H1 (cell line): ENCODE results near the gene KRTAP12-2. TPM values are rescaled to one million over a fixed set of nuclear protein-coding genes. Genes with fewer than 3 reads are reported as not detected.
"Not testable (repeated sequence)": the region's sequence is repeated elsewhere in the genome, so short reads cannot be mapped to it uniquely, and the experiment has no call there.

Experiments used
- CTCF ChIA-PET: fragments of 300-600 bp; sonication (Branson Sonifier 250); formaldehyde crosslinking; loops from one replicate; lab custom pipeline; 2021; ENCODE audit not compliant: partially characterized antibody; lab: Charles Lee
- POLR2A ChIA-PET: fragments of 300-600 bp; sonication (Branson Sonifier 250); formaldehyde crosslinking; loops from one replicate; lab custom pipeline; 2021; ENCODE audit warnings: inconsistent platforms; ENCODE audit not compliant: partially characterized antibody; lab: Charles Lee
- DNase-seq, 2 experiments: peaks; one replicate each; pipeline versions ENCODE4 v3.0.0 to v3.0.0-alpha.2; 2010 to 2022; ENCODE audit warnings: low spot score in 2 of 2, low read depth in 1 of 2, mixed read lengths in 1 of 2
- FAIRE-seq: peaks from 2 replicates; lab custom pipeline; 2011; peaks lifted over from hg19 to GRCh38; lab: Jason Lieb, UNC
- H2AFZ ChIP-seq: 2 replicates; pipeline ENCODE4 v1.8.1; 2012; ENCODE audit warnings: low read length, inconsistent platforms
- H2AK5ac ChIP-seq: 2 replicates; pipeline ENCODE4 v1.6.1; 2013; ENCODE audit warnings: low read depth, low read length
- H2BK120ac ChIP-seq: replicated peaks from 2 replicates; pipeline ENCODE3; 2013; ENCODE audit warnings: low read depth, low read length, inconsistent platforms
- H2BK12ac ChIP-seq: 2 replicates; pipeline ENCODE4 v1.6.1; 2013; ENCODE audit warnings: low read depth, low read length
- H2BK15ac ChIP-seq: 2 replicates; pipeline ENCODE4 v1.6.1; 2013; ENCODE audit warnings: low read length
- H2BK20ac ChIP-seq: 2 replicates; pipeline ENCODE4 v1.6.1; 2013; ENCODE audit warnings: low read length
- H2BK5ac ChIP-seq: 2 replicates; pipeline ENCODE4 v1.6.1; 2013; ENCODE audit warnings: low read depth, low read length
- H3K14ac ChIP-seq: 2 replicates; pipeline ENCODE4 v1.6.1; 2013; ENCODE audit warnings: inconsistent platforms; ENCODE audit not compliant: insufficient read length
- H3K18ac ChIP-seq: 2 replicates; pipeline ENCODE4 v1.6.1; 2013; ENCODE audit warnings: low read length; ENCODE audit errors: extremely low read depth
- H3K23ac ChIP-seq: 2 replicates; pipeline ENCODE4 v1.6.1; 2013; ENCODE audit warnings: inconsistent platforms; ENCODE audit not compliant: insufficient read length
- H3K23me2 ChIP-seq: 2 replicates; pipeline ENCODE4 v1.6.1; 2013; ENCODE audit warnings: low read depth, low read length
- H3K27ac ChIP-seq: 2 replicates; pipeline ENCODE4 v1.6.1; 2011; ENCODE audit warnings: low read depth, low read length, inconsistent platforms
- H3K27me3 ChIP-seq, 4 experiments: replicated peaks in 1 of 4; 1 replicate in 1 of 4; 2 replicates in 3 of 4; pipeline versions ENCODE4 v1.6.1 to v1.8.1; 2011 to 2013; ENCODE audit warnings: low read length in 3 of 4, mild to moderate bottlenecking in 3 of 4, inconsistent platforms in 2 of 4, mixed read lengths in 2 of 4, moderate library complexity in 1 of 4; ENCODE audit not compliant: control insufficient read depth in 3 of 4, insufficient read depth in 3 of 4; ENCODE audit errors: extremely low read depth in 1 of 4
- H3K36me3 ChIP-seq, 4 experiments: 2 replicates each; pipeline versions ENCODE4 v1.6.1 to v1.8.1; 2011 to 2013; ENCODE audit warnings: mild to moderate bottlenecking in 4 of 4, low read length in 3 of 4, moderate library complexity in 2 of 4, control low read depth in 1 of 4, inconsistent platforms in 1 of 4; ENCODE audit not compliant: insufficient read depth in 4 of 4, control insufficient read depth in 2 of 4
- H3K4ac ChIP-seq: replicated peaks from 2 replicates; pipeline ENCODE3; 2013; ENCODE audit warnings: low read length, low read depth, mixed read lengths, inconsistent platforms; ENCODE audit not compliant: insufficient read length
- H3K4me1 ChIP-seq, 4 experiments: replicated peaks in 1 of 4; 1 replicate in 1 of 4; 2 replicates in 3 of 4; pipeline versions ENCODE4 v1.6.1 to v1.8.1; 2011 to 2013; ENCODE audit warnings: low read length in 3 of 4, inconsistent platforms in 2 of 4, mixed read lengths in 1 of 4; ENCODE audit not compliant: insufficient read depth in 4 of 4, control insufficient read depth in 3 of 4
- H3K4me2 ChIP-seq, 2 experiments: 2 replicates each; pipeline versions ENCODE4 v1.6.1 to v1.8.1; 2011 to 2013; ENCODE audit warnings: low read depth in 2 of 2, low read length in 2 of 2, control low read depth in 1 of 2, inconsistent platforms in 1 of 2, mild to moderate bottlenecking in 1 of 2; ENCODE audit not compliant: insufficient read depth in 1 of 2
- H3K4me3 ChIP-seq, 4 experiments: fragments of 200-600, 300-600 bp in 1 of 4; sonication (generic), shearing (Covaris generic), sonication (Bioruptor Twin) in 1 of 4; 2 replicates each; pipeline versions ENCODE4 v1.5.1 to v1.8.1; 2011 to 2016; ENCODE audit warnings: low read length in 4 of 4, low read depth in 3 of 4, control low read depth in 2 of 4, inconsistent platforms in 2 of 4, mild to moderate bottlenecking in 2 of 4, mixed read lengths in 1 of 4, moderate library complexity in 1 of 4; ENCODE audit not compliant: insufficient read depth in 2 of 4; ENCODE audit errors: extremely low read depth in 1 of 4
- H3K56ac ChIP-seq: replicated peaks from 2 replicates; pipeline ENCODE3; 2013; ENCODE audit warnings: low read depth, mild to moderate bottlenecking, mixed read lengths, low read length, inconsistent platforms; ENCODE audit not compliant: insufficient read length
- H3K79me1 ChIP-seq: 2 replicates; pipeline ENCODE4 v1.6.1; 2013; ENCODE audit warnings: low read depth, low read length, control low read depth
- H3K79me2 ChIP-seq, 2 experiments: 2 replicates each; pipeline versions ENCODE4 v1.6.1 to v1.8.1; 2012 to 2013; ENCODE audit warnings: low read length in 2 of 2, mild to moderate bottlenecking in 2 of 2, inconsistent platforms in 1 of 2; ENCODE audit not compliant: insufficient read depth in 2 of 2, control insufficient read depth in 1 of 2
- H3K9ac ChIP-seq, 4 experiments: replicated peaks in 1 of 4; 1 replicate in 1 of 4; 2 replicates in 3 of 4; pipeline versions ENCODE4 v1.6.1 to v1.8.1; 2011 to 2013; ENCODE audit warnings: low read depth in 3 of 4, low read length in 3 of 4, control low read depth in 2 of 4, mild to moderate bottlenecking in 2 of 4, moderate library complexity in 2 of 4, inconsistent platforms in 1 of 4; ENCODE audit errors: extremely low read depth in 1 of 4
- H3K9me3 ChIP-seq, 2 experiments: 2 replicates each; pipeline versions ENCODE4 v1.6.1 to v1.8.1; 2012 to 2013; ENCODE audit warnings: mild to moderate bottlenecking in 2 of 2, moderate library complexity in 2 of 2, control low read depth in 1 of 2, inconsistent platforms in 1 of 2, low read depth in 1 of 2, low read length in 1 of 2, mixed read lengths in 1 of 2; ENCODE audit not compliant: insufficient read depth in 2 of 2
- H4K20me1 ChIP-seq, 2 experiments: replicated peaks in 1 of 2; 2 replicates each; pipeline versions ENCODE3 to v1.8.1; 2011 to 2013; ENCODE audit warnings: inconsistent platforms in 2 of 2, low read length in 2 of 2, mild to moderate bottlenecking in 1 of 2; ENCODE audit not compliant: insufficient read depth in 2 of 2, control insufficient read depth in 1 of 2
- H4K5ac ChIP-seq: 2 replicates; pipeline ENCODE4 v1.6.1; 2013; ENCODE audit warnings: low read length, low read depth, mixed read lengths, inconsistent platforms; ENCODE audit not compliant: insufficient read length
- H4K8ac ChIP-seq: 2 replicates; pipeline ENCODE4 v1.8.0; 2013; ENCODE audit warnings: mild to moderate bottlenecking, moderate library complexity, low read length, inconsistent platforms; ENCODE audit not compliant: insufficient read depth; ENCODE audit errors: extremely low read depth
- H4K91ac ChIP-seq: replicated peaks from 2 replicates; pipeline ENCODE3; 2013; ENCODE audit warnings: low read length, mixed read lengths, inconsistent platforms; ENCODE audit not compliant: insufficient read length
- KDM1A ChIP-seq: fragments of 200-600, 300-600 bp; sonication (generic); IDR thresholded peaks from 2 replicates; pipeline ENCODE4 v1.7.1; 2016; ENCODE audit warnings: mild to moderate bottlenecking, low read length, borderline replicate concordance
- WGBS, 2 experiments: shearing (Covaris generic) in 1 of 2; methylation state at CpG; one replicate each; pipeline versions ENCODE4 v1.1.6 to v1.1.7; 2013 to 2015; ENCODE audit warnings: low lambda C conversion rate in 2 of 2, mixed read lengths in 2 of 2, inconsistent platforms in 1 of 2, low coverage in 1 of 2, missing lambda C conversion rate in 1 of 2; ENCODE audit not compliant: insufficient replicate concordance in 2 of 2, insufficient coverage in 1 of 2, insufficient read length in 1 of 2; ENCODE audit errors: extremely low coverage in 1 of 2, missing lambda C conversion rate in 1 of 2; 5-methylcytosine and 5-hydroxymethylcytosine counted together
- polyA plus RNA-seq, 7 experiments: library from polyadenylated mRNA; depleted of rRNA in 3 of 7; stranded (reverse) in 5 of 7; unstranded in 2 of 7; fragments of >200 nt in 5 of 7; fragments of 200-250 nt in 2 of 7; gene quantifications; 1 replicate in 5 of 7; 2 replicates in 1 of 7; 4 replicates in 1 of 7; pipeline versions ENCODE4 v1.2.1 to v1.2.3, GENCODE V29; 2011 to 2013; ENCODE audit warnings: missing spikeins in 2 of 7, mixed read lengths in 2 of 7
- total RNA-seq: library from RNA; stranded (reverse); fragmentation: NEBNext Ultra II Directional; extraction: Animal tissue kit (Norgen Biotek cat#: 25700); gene quantifications from 2 replicates; pipeline ENCODE4 v1.2.1, GENCODE V29; 2021

The KRTAP12-2 gene
- total and polyA plus RNA-seq, 2 of the 8 experiments (the other 6 are each of a cell fraction or from before 2014, with no cell fraction given) = 0.50 TPM; not detected in 1

DNA sequence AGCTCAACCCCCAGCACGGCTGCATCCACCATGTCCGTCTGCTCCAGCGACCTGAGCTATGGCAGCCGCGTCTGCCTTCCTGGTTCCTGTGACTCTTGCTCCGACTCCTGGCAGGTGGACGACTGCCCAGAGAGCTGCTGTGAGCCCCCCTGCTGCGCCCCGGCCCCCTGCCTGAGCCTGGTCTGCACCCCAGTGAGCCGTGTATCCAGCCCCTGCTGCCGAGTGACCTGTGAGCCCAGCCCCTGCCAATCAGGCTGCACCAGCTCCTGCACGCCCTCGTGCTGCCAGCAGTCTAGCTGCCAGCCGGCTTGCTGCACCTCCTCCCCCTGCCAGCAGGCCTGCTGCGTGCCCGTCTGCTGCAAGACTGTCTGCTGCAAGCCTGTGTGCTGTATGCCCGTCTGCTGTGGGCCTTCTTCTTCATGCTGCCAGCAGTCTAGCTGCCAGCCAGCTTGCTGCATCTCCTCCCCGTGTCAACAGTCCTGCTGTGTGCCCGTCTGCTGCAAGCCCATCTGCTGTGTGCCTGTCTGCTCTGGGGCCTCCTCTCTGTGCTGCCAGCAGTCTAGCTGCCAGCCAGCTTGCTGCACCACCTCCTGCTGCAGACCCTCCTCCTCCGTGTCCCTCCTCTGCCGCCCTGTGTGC, 30.6 kb upstream of the KRTAP12-2 start, which contains the start of gene KRTAP10-12:
KRTAP10-12 (plus strand) TSS at position 1 of the 639 bp plus-strand sequence; CDS start at position 31, 30 bp downstream.
- not testable (repeated sequence) for H3K27ac ChIP-seq, FAIRE-seq, DNase-seq, H3K23ac ChIP-seq, H2AFZ ChIP-seq, H3K79me1 ChIP-seq, H3K36me3 ChIP-seq, H4K20me1 ChIP-seq, H3K14ac ChIP-seq, H3K56ac ChIP-seq, H2BK120ac ChIP-seq, H3K79me2 ChIP-seq, H3K9me3 ChIP-seq, H3K4ac ChIP-seq, H3K23me2 ChIP-seq, H3K27me3 ChIP-seq, H3K4me3 ChIP-seq, H3K9ac ChIP-seq
- H2BK5ac ChIP-seq = peak within 1 kb of the TSS; percentile 71; the same call in 1 of the 2 replicates
- H3K4me2 ChIP-seq = peak within 1 kb of the TSS; percentile 2 to 21; a peak in 3 of 4 replicates
- 0 out of 2 replicates have a peak, but pooled peaks have one; percentile 24 for TF ChIP-seq KDM1A
- H2BK12ac ChIP-seq = peak within 1 kb of the TSS; percentile 80; the same call in 1 of the 2 replicates
- H3K18ac ChIP-seq = peak within 1 kb of the TSS; percentile 95
- peak within 1 kb of the TSS; percentile 35; the same call in 1 of the 2 replicates for H4K8ac ChIP-seq
- peak within 1 kb of the TSS; percentile 61 for H2BK20ac ChIP-seq
- H4K91ac ChIP-seq = peak within 1 kb of the TSS; percentile 59
- CTCF ChIA-PET = interaction anchor here (0.8 to 3.8 kb wide), 19 partner anchors 11 to 179 kb away, joined by 3 to 15 read pairs (median 3); partner anchors contain the start of gene TSPEAR
- WGBS, 2 experiments = 78% methylated on average over 19 of the region's 21 CpGs; no CpG with 5 or more reads in 1 of the 2 experiments
- peak within 1 kb of the TSS; percentile 61; the same call in 1 of the 2 replicates for H2AK5ac ChIP-seq
- peaks cover 3 to 38% (median 21%) of the 10 kb centered on the region in 4 experiments for H3K4me1 ChIP-seq
- peak within 1 kb of the TSS; percentile 11 for H4K5ac ChIP-seq
- POLR2A ChIA-PET = interaction anchor here (0.7 to 1.4 kb wide), 9 partner anchors 9 to 118 kb away, joined by 3 to 5 read pairs (median 3); no protein-coding TSS in a partner anchor
- 0 out of 2 replicates have a peak within 1 kb of the TSS, but pooled peaks have one; percentile 61 for H2BK15ac ChIP-seq
